Measurements from ENCODE around the gene CLMN. TPM values are rescaled to one million over a fixed set of nuclear protein-coding genes. Genes with fewer than 3 reads are reported as not detected.

The CLMN gene
- total RNA-seq, 1 donor from 2014 or later: 9.0 TPM

- intact Hi-C loops (cut with DNase I): no loop called here
- no peak for DNase-seq
- no peak for ATAC-seq (ENCODE audit: poor library complexity)
These were observed 26.6 kb upstream of the CLMN start for GRCh38 chr14:95346266-95346665.

DNA sequence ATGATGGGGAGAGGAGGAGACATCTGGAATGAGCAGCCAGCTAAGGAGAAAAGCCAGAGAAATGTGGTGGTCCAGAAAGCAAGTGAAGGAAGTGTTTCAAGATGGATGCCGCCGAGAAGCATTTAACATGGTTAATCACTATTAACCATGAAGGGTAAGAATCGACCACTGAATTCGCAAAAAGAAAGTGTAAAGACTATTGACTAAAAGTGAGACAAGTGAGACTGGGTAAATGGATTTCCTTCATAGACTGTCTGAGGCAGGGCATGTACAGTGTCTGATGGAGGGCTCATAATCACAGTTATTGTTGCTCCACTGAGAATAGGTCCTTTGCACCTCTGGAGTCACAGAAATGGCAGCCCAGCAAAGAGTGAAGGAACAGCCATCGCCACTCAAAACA, 25.3 kb upstream of the CLMN start:
- intact Hi-C loops (cut with DNase I): no loop called here
- ATAC-seq (ENCODE audit: poor library complexity) (no peak), DNase-seq (no peak)

DNA sequence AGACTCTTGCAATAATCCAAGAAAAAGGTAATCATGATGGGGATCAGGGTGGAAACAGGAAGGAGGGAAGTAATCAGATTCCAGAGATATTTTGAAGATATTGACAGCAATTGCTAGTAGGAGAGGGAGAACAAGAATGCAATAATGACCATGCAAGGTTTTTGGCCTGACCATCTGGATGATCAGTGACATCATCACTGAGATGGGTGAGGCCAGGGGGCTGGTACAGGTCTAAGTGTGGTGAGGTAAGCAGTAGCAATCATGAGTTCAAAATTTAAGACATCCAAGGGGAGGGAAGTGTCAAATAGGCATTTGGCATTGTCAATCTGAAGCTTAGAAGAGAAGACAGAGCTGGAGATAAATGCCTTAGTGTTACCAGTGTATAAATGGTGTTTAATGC, 24.8 kb upstream of the CLMN start:
- ATAC-seq (ENCODE audit: poor library complexity): no peak
- intact Hi-C loops (cut with DNase I): no loop called here
- DNase-seq: no peak

DNA sequence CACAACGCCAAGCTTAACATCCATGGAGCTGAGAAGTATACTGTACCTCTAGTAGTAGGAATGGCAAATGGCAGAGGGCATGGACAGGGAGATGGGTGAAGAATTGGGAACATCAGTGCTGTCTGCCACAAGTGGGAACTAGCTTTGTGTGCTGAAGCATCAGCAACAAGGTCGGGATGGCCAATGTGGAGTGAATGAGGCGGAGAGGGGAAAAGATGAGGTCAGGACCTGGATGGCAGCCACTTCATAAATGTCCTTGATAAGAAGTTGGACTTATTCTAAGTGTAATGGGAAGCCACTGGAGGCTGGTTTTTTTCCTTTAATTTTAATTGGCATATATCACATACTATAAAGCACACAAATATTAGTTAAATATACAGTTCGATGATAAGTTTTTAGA, 21.9 kb upstream of the CLMN start:
- intact Hi-C loops (cut with DNase I): no loop called here
- no peak for DNase-seq
- ATAC-seq (ENCODE audit: poor library complexity): peak; percentile 87

DNA sequence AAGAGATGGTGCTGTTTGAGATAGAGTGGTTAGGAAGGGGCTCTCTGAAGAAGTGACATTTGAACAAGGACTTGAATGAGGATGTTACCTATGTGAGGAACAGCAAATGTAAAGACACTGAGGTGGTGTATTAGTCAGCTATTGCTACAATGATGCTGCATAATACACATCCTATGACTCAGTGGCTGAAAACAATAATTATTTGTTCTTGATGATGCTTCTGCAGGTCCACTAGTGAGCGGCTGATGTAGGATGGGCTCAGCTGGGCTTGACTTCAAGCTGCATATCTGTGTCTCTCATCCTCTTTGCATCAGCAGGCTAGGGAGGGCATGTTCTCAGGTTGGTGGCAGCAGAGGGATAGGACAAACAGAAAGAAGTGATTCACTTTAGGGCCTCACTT, 21.4 kb upstream of the CLMN start:
- ATAC-seq (ENCODE audit: poor library complexity): no peak
- intact Hi-C loops (cut with DNase I): no loop called here
- no peak for DNase-seq

- peak; percentile 69 for ATAC-seq (ENCODE audit: poor library complexity)
- intact Hi-C loops (cut with DNase I): no loop called here
- DNase-seq: no peak
These were observed 20.5 kb upstream of the CLMN start for GRCh38 chr14:95340201-95340697.

DNA sequence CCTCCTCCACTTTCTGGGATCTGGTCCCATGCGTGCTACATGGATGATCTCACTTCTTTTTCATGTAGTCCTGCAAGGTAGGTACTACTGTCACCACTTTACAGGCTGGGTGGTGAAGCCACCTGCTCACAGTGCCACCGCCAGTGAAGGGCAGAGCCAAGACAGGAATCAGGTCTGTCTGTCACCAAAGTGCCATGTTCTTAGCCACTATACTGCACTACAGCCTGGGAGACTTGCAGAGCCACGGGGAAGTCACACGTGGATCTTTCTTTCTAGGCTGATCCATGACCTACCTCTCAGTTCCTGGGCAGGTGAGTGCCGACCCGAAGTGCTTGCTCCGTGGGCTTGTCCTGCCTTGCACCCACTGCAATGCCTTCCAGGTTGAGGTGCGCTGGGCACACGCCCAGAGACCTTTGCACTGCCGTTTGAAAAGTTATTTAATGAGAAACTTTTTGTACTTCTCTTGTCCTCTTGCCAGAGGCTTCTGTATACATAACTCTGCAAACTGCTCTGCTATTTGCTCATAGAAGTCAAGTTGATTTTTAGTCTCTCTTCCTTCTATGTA, 19.7 kb upstream of the CLMN start:
- DNase-seq (no peak), ATAC-seq (ENCODE audit: poor library complexity) (no peak)
- intact Hi-C loops (cut with DNase I): no loop called here

GRCh38 chr14:95338436-95338835, 18.7 kb upstream of the CLMN start:
- DNase-seq (no peak), ATAC-seq (ENCODE audit: poor library complexity) (no peak)
- intact Hi-C loops (cut with DNase I): no loop called here

GRCh38 chr14:95337041-95337595, 17.4 kb upstream of the CLMN start:
- DNase-seq: no peak
- no peak for ATAC-seq (ENCODE audit: poor library complexity)
- intact Hi-C loops (cut with DNase I): no loop called here

GRCh38 chr14:95336192-95336760, 16.6 kb upstream of the CLMN start:
- ATAC-seq (ENCODE audit: poor library complexity): no peak
- intact Hi-C loops (cut with DNase I): no loop called here
- DNase-seq: no peak

- ATAC-seq (ENCODE audit: poor library complexity) (no peak), DNase-seq (no peak)
These were observed 15.4 kb upstream of the CLMN start for GRCh38 chr14:95335071-95335470.

DNA sequence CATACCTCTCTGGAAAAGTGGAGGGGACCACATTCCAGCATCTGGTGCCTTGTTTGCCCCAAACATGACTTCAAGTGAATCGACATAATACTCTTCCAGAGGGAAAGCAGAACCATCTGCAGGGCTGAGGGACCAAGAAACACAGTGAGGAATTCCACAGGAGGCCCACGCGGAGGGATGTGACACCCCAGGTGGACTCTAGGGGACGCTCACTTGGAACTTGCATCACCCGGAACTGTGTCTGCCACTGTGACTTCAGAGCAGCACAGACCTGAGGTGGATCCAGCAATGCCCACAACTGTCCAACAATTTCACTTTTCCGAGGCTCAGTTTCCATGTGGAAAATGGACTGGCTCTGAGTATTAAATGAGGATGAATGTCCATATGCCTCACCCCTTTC, 14.3 kb upstream of the CLMN start:
- intact Hi-C loops (cut with DNase I): no loop called here
- no peak for DNase-seq
- ATAC-seq (ENCODE audit: poor library complexity): no peak

More at GRCh38 chr14:95335071-95335470, 15.4 kb upstream of the CLMN start:
- intact Hi-C loops (cut with DNase I): no loop called here

- ATAC-seq (ENCODE audit: poor library complexity): no peak
- DNase-seq: no peak
- intact Hi-C loops (cut with DNase I): no loop called here
These were observed 12.9 kb upstream of the CLMN start for GRCh38 chr14:95332641-95333040.

DNA sequence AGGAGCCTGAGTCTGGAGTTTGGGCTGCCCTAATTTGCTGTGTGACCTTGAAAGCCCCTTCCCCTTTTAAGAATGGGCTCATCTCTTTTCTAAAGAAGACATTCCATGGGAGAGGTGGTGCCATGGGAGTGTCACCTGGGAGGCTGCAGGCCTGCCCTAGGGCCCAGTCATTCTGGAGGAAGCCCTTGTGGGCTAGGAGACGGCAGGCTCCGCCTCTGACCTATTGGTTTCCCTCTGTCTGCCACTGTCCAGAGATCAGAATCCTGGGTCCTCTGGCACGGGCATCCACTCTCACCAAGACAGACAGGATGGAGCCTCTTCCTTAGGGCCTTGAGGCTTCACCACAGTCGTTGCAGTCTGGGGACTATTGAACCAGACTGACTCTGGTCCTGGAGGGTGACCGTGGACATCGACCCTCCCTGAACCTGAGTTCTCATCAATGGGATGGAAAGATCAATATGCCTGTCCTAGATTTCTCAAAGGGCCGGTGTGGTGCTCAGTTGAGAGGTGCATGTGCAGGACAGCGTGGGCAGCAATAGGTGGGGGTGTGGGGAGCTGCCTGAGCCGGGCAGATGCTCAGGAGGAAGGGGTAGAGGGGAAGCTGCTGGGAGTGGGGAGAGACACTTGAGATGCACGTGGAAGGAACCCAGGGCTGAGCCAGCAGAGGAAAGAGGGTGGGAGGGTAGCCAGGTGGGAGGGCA, 12.2 kb upstream of the CLMN start:
- DNase-seq: no peak
- intact Hi-C loops (cut with DNase I): no loop called here

DNA sequence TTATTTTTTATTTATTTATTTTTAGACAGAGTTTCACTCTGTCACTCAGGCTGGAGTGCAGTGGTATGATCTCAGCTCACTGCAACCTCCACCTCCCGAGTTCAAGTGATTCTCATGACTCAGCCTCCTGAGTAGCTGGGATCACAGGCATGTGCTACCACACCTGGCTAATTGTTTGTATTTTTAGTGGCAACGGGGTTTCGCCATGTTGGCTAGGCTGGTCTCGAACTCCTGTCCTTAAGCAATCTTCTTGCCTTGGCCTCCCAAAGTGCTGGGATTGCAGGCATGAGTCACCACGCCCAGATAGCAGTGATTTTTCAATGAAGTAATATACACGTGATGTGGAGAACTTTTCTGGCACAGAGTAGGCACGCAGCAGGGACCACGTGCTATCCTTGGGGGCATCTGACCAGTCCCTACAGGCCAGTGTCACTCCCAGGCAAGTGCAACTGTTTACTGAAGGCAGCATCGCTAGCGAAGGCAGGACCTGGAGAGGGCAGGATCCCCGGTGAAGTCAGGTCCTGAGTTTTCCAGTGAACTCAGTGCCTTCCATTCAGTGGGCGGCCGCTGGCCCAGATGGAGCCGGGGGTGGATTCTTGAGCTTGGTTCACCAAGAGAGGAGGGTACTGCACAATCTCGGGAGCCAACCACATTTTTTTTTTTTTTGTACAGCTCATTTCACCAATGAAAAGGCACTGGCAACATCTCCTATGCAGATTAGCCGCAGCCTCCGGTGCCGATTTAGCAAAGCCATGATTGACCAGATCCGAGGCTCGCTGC, 11.1 kb upstream of the CLMN start:
- ATAC-seq (ENCODE audit: poor library complexity) (no peak), DNase-seq (no peak)
- intact Hi-C loops (cut with DNase I): no loop called here

More for the DNA sequence above, 12.2 kb upstream of the CLMN start:
- ATAC-seq (ENCODE audit: poor library complexity): no peak

GRCh38 chr14:95329941-95330340, 10.2 kb upstream of the CLMN start:
- no peak for ATAC-seq (ENCODE audit: poor library complexity)
- no peak for DNase-seq
- intact Hi-C loops (cut with DNase I): no loop called here

DNA sequence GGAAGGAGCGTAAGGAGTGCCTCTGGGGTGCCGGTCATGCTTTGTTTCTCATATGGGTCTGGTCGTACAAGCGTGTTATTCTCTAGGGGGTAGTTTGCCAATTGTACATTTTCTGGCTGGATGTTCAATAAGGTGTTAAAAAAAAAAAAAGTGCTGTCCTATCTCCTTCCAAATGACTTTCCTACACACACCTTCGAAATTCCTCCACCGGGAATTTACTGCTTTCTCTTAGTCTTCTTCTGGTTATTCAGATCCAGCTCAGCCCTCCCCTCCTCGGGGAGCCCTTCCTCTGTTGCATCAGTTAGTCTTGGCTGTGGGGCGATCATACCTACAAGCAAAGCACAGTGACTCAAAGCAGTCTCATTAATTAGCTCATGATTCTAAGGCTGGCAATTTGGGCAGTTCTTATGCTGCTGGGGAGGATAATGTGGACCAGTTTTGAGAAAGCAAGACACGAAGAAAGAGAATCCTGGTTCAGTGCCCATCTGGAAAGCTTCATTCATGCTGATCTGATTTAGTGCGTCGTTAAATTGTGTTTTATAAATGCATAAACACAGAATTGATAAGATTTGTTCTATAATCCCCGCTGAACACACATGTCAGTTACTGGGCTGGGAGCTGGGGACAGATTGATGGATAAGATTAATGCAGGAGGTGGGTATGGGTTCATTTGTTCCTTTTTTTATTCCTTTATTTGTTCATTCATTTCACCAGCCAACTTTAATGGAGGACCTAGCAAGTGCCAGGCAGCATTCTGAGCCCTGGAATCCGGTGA, 9.2 kb upstream of the CLMN start:
- DNase-seq (no peak), ATAC-seq (ENCODE audit: poor library complexity) (no peak)
- intact Hi-C loops (cut with DNase I): no loop called here

DNA sequence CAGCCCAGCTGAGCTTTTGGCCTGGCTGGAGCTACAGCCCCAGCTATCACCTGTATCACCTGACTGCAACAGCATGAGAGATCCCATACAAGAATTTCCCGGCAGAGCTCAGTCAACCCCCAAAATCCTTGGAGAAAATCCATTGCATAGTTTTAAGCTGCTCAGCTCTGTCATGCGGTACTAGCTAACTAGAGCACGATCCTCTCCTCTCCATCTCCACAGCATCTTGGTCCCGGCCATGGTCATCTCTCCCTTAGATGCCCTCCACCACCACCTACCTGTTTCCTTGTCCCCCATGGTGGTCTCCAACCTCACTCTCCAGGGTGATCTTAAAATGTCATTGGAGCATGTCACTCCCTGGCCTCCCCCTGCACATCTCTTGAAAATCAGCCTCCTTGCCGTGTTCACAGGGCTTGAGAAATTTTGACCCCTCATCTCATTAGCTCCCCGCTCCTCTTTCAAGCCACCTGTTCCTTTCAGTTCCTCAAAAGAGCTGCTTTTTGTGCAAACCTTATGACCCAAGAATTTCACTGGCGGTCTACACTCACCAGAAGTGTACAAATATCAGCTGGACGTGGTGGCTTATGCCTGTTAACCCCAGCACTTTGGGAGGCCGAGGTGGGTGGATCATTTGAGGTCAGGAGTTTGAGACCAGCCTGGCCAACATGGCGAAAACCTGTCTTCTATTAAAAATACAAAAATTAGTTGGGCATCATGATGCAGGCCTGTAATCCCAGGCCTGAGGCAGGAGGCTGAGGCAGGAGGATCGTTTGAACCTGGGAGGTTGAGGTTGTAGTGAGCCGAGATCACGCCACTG, 8.1 kb upstream of the CLMN start:
- no peak for DNase-seq
- intact Hi-C loops (cut with DNase I): no loop called here
- no peak for ATAC-seq (ENCODE audit: poor library complexity)

Data from Right ventricle myocardium superior (tissue), 1 donor.